ENCODE data around the gene HMGN3. TPM values are rescaled to one million over a fixed set of nuclear protein-coding genes. Genes with fewer than 3 reads are reported as not detected.

Gene HMGN3
- polyA plus RNA-seq, 2 donors, result 72.1 to 105 TPM

GRCh38 chr6:79170959-79171358 lies 63.5 kb downstream of the HMGN3 start:
- Histone ChIP-seq H3K9me3 (ENCODE audit: control insufficient read depth in 2 of 2, insufficient read depth in 1 of 2, low read depth in 1 of 2, low read length in 1 of 2) (peaks cover 0 to 2% of the 10 kb centered on the region in 2 donors), H3K36me3 (ENCODE audit: control insufficient read depth in 2 of 2, insufficient read depth in 2 of 2, low read length in 1 of 2) (no peaks in the 10 kb centered on the region), H3K4me3 (ENCODE audit: low read depth in 1 of 2, low read length in 2 of 2) (no peak overlapping the region), H3K27me3 (ENCODE audit: control insufficient read depth in 1 of 2, insufficient read depth in 2 of 2, low read length in 2 of 2) (no peaks in the 10 kb centered on the region), H3K4me1 (ENCODE audit: control insufficient read depth in 2 of 2, insufficient read depth in 2 of 2, low read length in 1 of 2) (no peaks in the 10 kb centered on the region), H3K27ac (ENCODE audit: low read depth in 2 of 2, low read length in 1 of 2) (no peak overlapping the region)
- 37 to 50% methylated on average over 3 of the region's 3 CpGs for WGBS, 2 donors

- no peaks in the 10 kb centered on the region for H3K36me3 ChIP-seq (ENCODE audit: control insufficient read depth in 2 of 2, insufficient read depth in 2 of 2, low read length in 1 of 2)
- no peaks in the 10 kb centered on the region for H3K9me3 ChIP-seq (ENCODE audit: control insufficient read depth in 2 of 2, insufficient read depth in 1 of 2, low read depth in 1 of 2, low read length in 1 of 2)
- H3K27me3 ChIP-seq (ENCODE audit: control insufficient read depth in 1 of 2, insufficient read depth in 2 of 2, low read length in 2 of 2), result no peaks in the 10 kb centered on the region
- H3K27ac ChIP-seq (ENCODE audit: low read depth in 2 of 2, low read length in 1 of 2), result no peak overlapping the region
- WGBS, 2 donors, result 74 to 83% methylated on average over 5 of the region's 5 CpGs
- H3K4me1 ChIP-seq (ENCODE audit: control insufficient read depth in 2 of 2, insufficient read depth in 2 of 2, low read length in 1 of 2), result no peaks in the 10 kb centered on the region
- H3K4me3 ChIP-seq (ENCODE audit: low read depth in 1 of 2, low read length in 2 of 2), result no peak overlapping the region
Measured at GRCh38 chr6:79170431-79170830, 64.1 kb downstream of the HMGN3 start.

- no peak overlapping the region for H3K27ac ChIP-seq (ENCODE audit: low read depth in 2 of 2, low read length in 1 of 2)
- 78% methylated on average over 2 of the region's 2 CpGs for WGBS, 2 donors
- no peak overlapping the region for H3K4me3 ChIP-seq (ENCODE audit: low read depth in 1 of 2, low read length in 2 of 2)
- H3K4me1 ChIP-seq (ENCODE audit: control insufficient read depth in 2 of 2, insufficient read depth in 2 of 2, low read length in 1 of 2), result no peaks in the 10 kb centered on the region
- no peaks in the 10 kb centered on the region for H3K9me3 ChIP-seq (ENCODE audit: control insufficient read depth in 2 of 2, insufficient read depth in 1 of 2, low read depth in 1 of 2, low read length in 1 of 2)
- no peaks in the 10 kb centered on the region for H3K27me3 ChIP-seq (ENCODE audit: control insufficient read depth in 1 of 2, insufficient read depth in 2 of 2, low read length in 2 of 2)
- no peaks in the 10 kb centered on the region for H3K36me3 ChIP-seq (ENCODE audit: control insufficient read depth in 2 of 2, insufficient read depth in 2 of 2, low read length in 1 of 2)
Measured at GRCh38 chr6:79168695-79168980, 65.8 kb downstream of the HMGN3 start.

DNA sequence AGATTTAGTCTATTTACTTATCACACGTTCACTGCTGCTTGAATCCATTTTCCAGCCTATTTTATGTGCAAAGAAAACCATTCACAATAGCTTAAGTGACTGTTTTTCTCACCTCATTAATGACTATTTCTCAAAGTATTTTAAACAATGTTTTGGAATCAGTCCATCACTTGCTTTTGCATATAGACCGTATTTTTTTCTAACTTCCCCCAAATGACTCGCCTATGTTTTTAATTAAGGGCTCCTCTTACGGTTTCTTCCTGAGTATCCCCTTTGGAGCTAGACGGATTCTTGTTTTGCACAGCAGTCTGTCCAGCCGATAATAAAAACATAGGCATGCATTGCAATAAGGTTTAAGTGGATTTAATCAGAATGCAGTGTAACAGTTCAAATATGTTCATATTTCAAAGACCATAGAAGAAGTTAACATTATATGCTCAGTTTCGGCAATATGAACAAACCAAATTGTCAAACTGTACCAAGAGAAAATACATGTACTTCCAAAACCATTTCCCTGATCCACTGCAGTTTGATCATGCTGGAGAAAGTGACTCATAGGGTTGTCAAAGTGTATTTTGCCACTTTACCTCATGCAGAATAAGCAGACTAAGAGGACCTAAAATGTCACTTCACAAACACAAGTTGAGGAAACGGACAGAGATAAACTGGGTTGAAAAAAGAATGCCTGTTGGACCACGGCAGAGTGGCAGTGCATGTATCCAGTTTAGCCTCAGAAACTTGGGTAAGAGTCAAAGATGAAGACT lies 66.4 kb downstream of the HMGN3 start:
- Histone ChIP-seq H3K9me3 (ENCODE audit: control insufficient read depth in 2 of 2, insufficient read depth in 1 of 2, low read depth in 1 of 2, low read length in 1 of 2) (no peaks in the 10 kb centered on the region), H3K4me1 (ENCODE audit: control insufficient read depth in 2 of 2, insufficient read depth in 2 of 2, low read length in 1 of 2) (no peaks in the 10 kb centered on the region), H3K4me3 (ENCODE audit: low read depth in 1 of 2, low read length in 2 of 2) (no peak overlapping the region), H3K27me3 (ENCODE audit: control insufficient read depth in 1 of 2, insufficient read depth in 2 of 2, low read length in 2 of 2) (no peaks in the 10 kb centered on the region), H3K36me3 (ENCODE audit: control insufficient read depth in 2 of 2, insufficient read depth in 2 of 2, low read length in 1 of 2) (no peaks in the 10 kb centered on the region), H3K27ac (ENCODE audit: low read depth in 2 of 2, low read length in 1 of 2) (no peak overlapping the region)
- WGBS, 2 donors, result 45 to 55% methylated on average over 9 of the region's 9 CpGs

DNA sequence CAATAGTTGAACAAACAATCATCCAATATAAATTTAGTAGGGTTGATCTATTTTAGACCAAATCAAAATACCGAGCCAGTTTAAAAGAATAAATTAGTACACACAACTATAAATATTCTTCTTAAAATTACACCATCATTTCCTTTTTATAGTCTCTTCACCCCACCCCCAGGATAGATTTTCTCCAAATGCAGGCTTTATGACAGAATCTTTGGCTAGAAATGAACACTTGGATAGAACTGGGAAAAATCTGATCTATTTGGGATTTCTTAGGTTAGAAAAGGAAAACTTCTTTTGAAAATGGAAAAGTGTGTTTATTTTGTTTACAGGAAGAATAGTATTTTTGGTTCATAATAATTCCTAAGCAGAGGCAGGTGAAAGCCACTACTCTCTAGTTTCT lies 74.6 kb downstream of the HMGN3 start:
- H3K9me3 ChIP-seq (ENCODE audit: control insufficient read depth in 2 of 2, insufficient read depth in 1 of 2, low read depth in 1 of 2, low read length in 1 of 2), result no peaks in the 10 kb centered on the region
- H3K36me3 ChIP-seq (ENCODE audit: control insufficient read depth in 2 of 2, insufficient read depth in 2 of 2, low read length in 1 of 2), result no peaks in the 10 kb centered on the region
- no peak overlapping the region for H3K27ac ChIP-seq (ENCODE audit: low read depth in 2 of 2, low read length in 1 of 2)
- no peaks in the 10 kb centered on the region for H3K27me3 ChIP-seq (ENCODE audit: control insufficient read depth in 1 of 2, insufficient read depth in 2 of 2, low read length in 2 of 2)
- WGBS, 2 donors, result 72 to 77% methylated on average over 1 of the region's 1 CpG
- no peak overlapping the region for H3K4me3 ChIP-seq (ENCODE audit: low read depth in 1 of 2, low read length in 2 of 2)
- no peaks in the 10 kb centered on the region for H3K4me1 ChIP-seq (ENCODE audit: control insufficient read depth in 2 of 2, insufficient read depth in 2 of 2, low read length in 1 of 2)

- H3K4me1 ChIP-seq (ENCODE audit: control insufficient read depth in 2 of 2, insufficient read depth in 2 of 2, low read length in 1 of 2), result no peaks in the 10 kb centered on the region
Measured at GRCh38 chr6:79158856-79159516, 75.5 kb downstream of the HMGN3 start.

GRCh38 chr6:79157961-79158644 lies 76.4 kb downstream of the HMGN3 start:
- no peaks in the 10 kb centered on the region for H3K36me3 ChIP-seq (ENCODE audit: control insufficient read depth in 2 of 2, insufficient read depth in 2 of 2, low read length in 1 of 2)
- H3K4me1 ChIP-seq (ENCODE audit: control insufficient read depth in 2 of 2, insufficient read depth in 2 of 2, low read length in 1 of 2), result no peaks in the 10 kb centered on the region
- H3K27me3 ChIP-seq (ENCODE audit: control insufficient read depth in 1 of 2, insufficient read depth in 2 of 2, low read length in 2 of 2), result no peaks in the 10 kb centered on the region
- H3K4me3 ChIP-seq (ENCODE audit: low read depth in 1 of 2, low read length in 2 of 2), result no peak overlapping the region
- WGBS, 2 donors, result 66 to 77% methylated on average over 3 of the region's 3 CpGs
- H3K27ac ChIP-seq (ENCODE audit: low read depth in 2 of 2, low read length in 1 of 2), result no peak overlapping the region
- no peaks in the 10 kb centered on the region for H3K9me3 ChIP-seq (ENCODE audit: control insufficient read depth in 2 of 2, insufficient read depth in 1 of 2, low read depth in 1 of 2, low read length in 1 of 2)

More at GRCh38 chr6:79158856-79159516, 75.5 kb downstream of the HMGN3 start:
- H3K27ac ChIP-seq (ENCODE audit: low read depth in 2 of 2, low read length in 1 of 2), result no peak overlapping the region
- H3K4me3 ChIP-seq (ENCODE audit: low read depth in 1 of 2, low read length in 2 of 2), result no peak overlapping the region
- no peaks in the 10 kb centered on the region for H3K27me3 ChIP-seq (ENCODE audit: control insufficient read depth in 1 of 2, insufficient read depth in 2 of 2, low read length in 2 of 2)
- 90 to 93% methylated on average over 5 of the region's 5 CpGs for WGBS, 2 donors
- no peaks in the 10 kb centered on the region for H3K9me3 ChIP-seq (ENCODE audit: control insufficient read depth in 2 of 2, insufficient read depth in 1 of 2, low read depth in 1 of 2, low read length in 1 of 2)
- H3K36me3 ChIP-seq (ENCODE audit: control insufficient read depth in 2 of 2, insufficient read depth in 2 of 2, low read length in 1 of 2), result no peaks in the 10 kb centered on the region

DNA sequence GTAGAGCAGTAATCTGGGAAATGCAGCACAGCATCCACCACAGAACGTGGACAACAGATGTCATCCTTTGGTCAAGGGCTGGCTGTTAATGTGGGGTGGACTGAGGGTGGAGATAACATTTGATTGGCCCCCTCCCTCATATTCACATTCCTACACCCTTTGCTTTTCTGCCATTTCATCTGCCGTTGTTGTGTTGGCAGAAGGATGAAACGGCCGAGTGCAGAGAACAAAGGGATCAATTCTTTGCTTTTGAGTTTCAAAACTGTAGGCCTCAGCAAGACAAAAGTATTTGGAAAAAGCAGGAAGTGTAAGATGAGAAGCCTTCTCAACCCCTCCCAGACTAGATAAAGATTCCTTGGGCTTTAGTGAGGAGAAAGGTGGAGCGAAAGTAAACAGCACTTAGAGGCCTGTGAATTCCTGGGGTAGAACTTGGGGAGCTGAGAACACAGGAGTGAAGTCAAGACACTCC lies 82.2 kb downstream of the HMGN3 start:
- Histone ChIP-seq H3K4me1 (ENCODE audit: control insufficient read depth in 2 of 2, insufficient read depth in 2 of 2, low read length in 1 of 2) (no peaks in the 10 kb centered on the region), H3K9me3 (ENCODE audit: control insufficient read depth in 2 of 2, insufficient read depth in 1 of 2, low read depth in 1 of 2, low read length in 1 of 2) (no peaks in the 10 kb centered on the region), H3K4me3 (ENCODE audit: low read depth in 1 of 2, low read length in 2 of 2) (no peak overlapping the region), H3K27ac (ENCODE audit: low read depth in 2 of 2, low read length in 1 of 2) (no peak overlapping the region), H3K27me3 (ENCODE audit: control insufficient read depth in 1 of 2, insufficient read depth in 2 of 2, low read length in 2 of 2) (no peaks in the 10 kb centered on the region), H3K36me3 (ENCODE audit: control insufficient read depth in 2 of 2, insufficient read depth in 2 of 2, low read length in 1 of 2) (no peaks in the 10 kb centered on the region)
- 63 to 65% methylated on average over 5 of the region's 5 CpGs for WGBS, 2 donors

Measured in esophagus (tissue), 2 donors.